Central memory CD8-positive, alpha-beta T cell (primary cell): ENCODE measurements around the gene TARS3.

Source experiments
- ATAC-seq: fragments of 150-1000 bp; cut with Tn5 transposase; replicated peaks from 2 replicates; pipeline ENCODE4 v1.10.0; 2022; ENCODE audit warnings: mild to moderate bottlenecking, moderate FRiP score, moderate number of reproducible peaks; ENCODE audit not compliant: poor library complexity, severe bottlenecking; ENCODE audit errors: extremely low read depth
- DNase-seq, 2 donors: peaks; one replicate each; pipeline ENCODE4 v3.0.0; 2021; ENCODE audit warnings: low spot score in 2 of 2
- H3K27ac Mint-ChIP-seq: one replicate; pipeline ENCODE4 v1.8.0; 2022; ENCODE audit warnings: low read depth, mild to moderate bottlenecking, moderate library complexity, mixed read lengths
- H3K27me3 Mint-ChIP-seq: one replicate; pipeline ENCODE4 v1.8.0; 2022; ENCODE audit warnings: mixed read lengths
- H3K36me3 Mint-ChIP-seq: one replicate; pipeline ENCODE4 v1.8.0; 2022; ENCODE audit warnings: mild to moderate bottlenecking, moderate library complexity, mixed read lengths; ENCODE audit not compliant: insufficient read depth
- H3K4me1 Mint-ChIP-seq: one replicate; pipeline ENCODE4 v1.8.0; 2022; ENCODE audit warnings: mixed read lengths
- H3K4me3 Mint-ChIP-seq: one replicate; pipeline ENCODE4 v1.8.0; 2022; ENCODE audit warnings: mild to moderate bottlenecking, moderate library complexity, mixed read lengths
- H3K9me3 Mint-ChIP-seq: one replicate; pipeline ENCODE4 v1.8.0; 2022; ENCODE audit warnings: mixed read lengths

Gene TARS3

GRCh38 chr15:101694261-101694660 is 30.0 kb downstream of the TARS3 start:
- peaks cover 41% of the 10 kb centered on the region for H3K36me3 Mint-ChIP-seq
- ATAC-seq = no peak
- H3K27me3 Mint-ChIP-seq = no peaks in the 10 kb centered on the region
- DNase-seq = no peak
- no peak overlapping the region for H3K4me3 Mint-ChIP-seq
- peaks cover 17% of the 10 kb centered on the region for H3K4me1 Mint-ChIP-seq
- no peak overlapping the region for H3K27ac Mint-ChIP-seq
- H3K9me3 Mint-ChIP-seq = no peaks in the 10 kb centered on the region

- Mint-ChIP-seq H3K27ac (no peak overlapping the region), H3K9me3 (no peaks in the 10 kb centered on the region), H3K27me3 (no peaks in the 10 kb centered on the region), H3K36me3 (peaks cover 37% of the 10 kb centered on the region), H3K4me1 (peaks cover 17% of the 10 kb centered on the region), H3K4me3 (no peak overlapping the region)
- ATAC-seq (no peak), DNase-seq (no peak)
These were observed 31.3 kb downstream of the TARS3 start for GRCh38 chr15:101692801-101693598.

DNA sequence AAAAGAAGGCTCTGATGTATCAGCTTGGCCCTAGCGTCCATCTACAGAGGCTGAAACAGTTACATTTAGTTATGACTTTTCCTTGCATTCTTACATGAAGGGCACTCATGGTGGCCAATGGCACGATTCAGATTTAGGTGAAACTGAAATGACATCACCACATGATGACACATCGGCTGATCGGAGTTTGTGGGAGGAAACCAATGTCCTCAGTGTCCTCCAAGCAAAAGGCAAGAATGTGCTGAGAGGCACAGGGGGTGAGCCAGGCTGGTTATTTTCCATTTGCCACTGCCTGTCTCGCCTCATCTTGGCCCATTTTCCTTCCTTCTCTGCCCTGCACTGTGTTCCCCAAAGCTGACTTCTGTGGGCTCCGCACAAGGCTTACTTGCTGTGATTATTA is 34.4 kb downstream of the TARS3 start:
- Mint-ChIP-seq H3K27me3 (no peaks in the 10 kb centered on the region), H3K4me1 (peaks cover 7% of the 10 kb centered on the region), H3K9me3 (no peaks in the 10 kb centered on the region), H3K4me3 (no peak overlapping the region), H3K27ac (no peak overlapping the region), H3K36me3 (peaks cover 28% of the 10 kb centered on the region)
- ATAC-seq = no peak
- DNase-seq = no peak

GRCh38 chr15:101686718-101687117 is 37.6 kb downstream of the TARS3 start:
- no peak overlapping the region for H3K4me3 Mint-ChIP-seq
- no peaks in the 10 kb centered on the region for H3K27me3 Mint-ChIP-seq
- DNase-seq = no peak
- H3K4me1 Mint-ChIP-seq = peaks cover 4% of the 10 kb centered on the region
- no peak for ATAC-seq
- no peaks in the 10 kb centered on the region for H3K9me3 Mint-ChIP-seq
- H3K27ac Mint-ChIP-seq = no peak overlapping the region
- H3K36me3 Mint-ChIP-seq = peaks cover 33% of the 10 kb centered on the region

- Mint-ChIP-seq H3K27me3 (no peaks in the 10 kb centered on the region), H3K4me3 (no peak overlapping the region), H3K9me3 (no peaks in the 10 kb centered on the region), H3K36me3 (peaks cover 37% of the 10 kb centered on the region), H3K4me1 (peaks cover 4% of the 10 kb centered on the region), H3K27ac (peak overlapping the region; percentile 53)
- ATAC-seq (no peak), DNase-seq (no peak)
These were observed 39.4 kb downstream of the TARS3 start for GRCh38 chr15:101684877-101685276.

- DNase-seq (no peak), ATAC-seq (no peak)
- H3K9me3 Mint-ChIP-seq = no peaks in the 10 kb centered on the region
- no peaks in the 10 kb centered on the region for H3K27me3 Mint-ChIP-seq
- peak overlapping the region; percentile 53 for H3K27ac Mint-ChIP-seq
- peaks cover 37% of the 10 kb centered on the region for H3K36me3 Mint-ChIP-seq
- H3K4me1 Mint-ChIP-seq = peaks cover 4% of the 10 kb centered on the region
- no peak overlapping the region for H3K4me3 Mint-ChIP-seq
These were observed 39.9 kb downstream of the TARS3 start for GRCh38 chr15:101684384-101684783.

GRCh38 chr15:101679806-101680205 is 44.5 kb downstream of the TARS3 start:
- peaks cover 36% of the 10 kb centered on the region for H3K36me3 Mint-ChIP-seq
- H3K4me1 Mint-ChIP-seq = peaks cover 10% of the 10 kb centered on the region
- DNase-seq = no peak
- H3K27ac Mint-ChIP-seq = peak overlapping the region; percentile 0
- no peak for ATAC-seq
- H3K4me3 Mint-ChIP-seq = no peak overlapping the region
- H3K27me3 Mint-ChIP-seq = no peaks in the 10 kb centered on the region
- no peaks in the 10 kb centered on the region for H3K9me3 Mint-ChIP-seq

DNA sequence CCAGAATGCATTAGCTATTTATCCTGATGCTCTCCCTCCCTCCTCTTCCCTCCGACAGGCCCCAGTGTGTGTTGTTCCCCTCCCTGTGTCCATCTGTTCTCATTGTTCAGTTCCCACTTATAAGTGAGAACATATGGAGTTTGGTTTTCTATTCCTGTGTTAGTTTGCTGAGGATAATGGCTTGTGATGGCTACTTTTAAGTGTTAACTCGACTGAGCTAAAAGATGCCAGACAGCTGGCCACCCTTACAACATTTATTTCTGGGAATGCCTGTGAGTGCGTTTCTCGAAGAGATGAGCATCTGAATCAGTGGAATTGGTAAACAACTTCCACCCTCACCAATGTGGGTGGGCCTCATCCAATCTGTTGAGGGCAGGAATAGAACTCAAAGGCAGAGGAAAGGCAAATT is 47.3 kb downstream of the TARS3 start:
- peaks cover 6% of the 10 kb centered on the region for H3K4me1 Mint-ChIP-seq
- H3K27me3 Mint-ChIP-seq = no peaks in the 10 kb centered on the region
- DNase-seq = no peak
- H3K36me3 Mint-ChIP-seq = peaks cover 44% of the 10 kb centered on the region
- H3K4me3 Mint-ChIP-seq = no peak overlapping the region
- H3K9me3 Mint-ChIP-seq = no peaks in the 10 kb centered on the region
- ATAC-seq = no peak
- H3K27ac Mint-ChIP-seq = no peak overlapping the region

DNA sequence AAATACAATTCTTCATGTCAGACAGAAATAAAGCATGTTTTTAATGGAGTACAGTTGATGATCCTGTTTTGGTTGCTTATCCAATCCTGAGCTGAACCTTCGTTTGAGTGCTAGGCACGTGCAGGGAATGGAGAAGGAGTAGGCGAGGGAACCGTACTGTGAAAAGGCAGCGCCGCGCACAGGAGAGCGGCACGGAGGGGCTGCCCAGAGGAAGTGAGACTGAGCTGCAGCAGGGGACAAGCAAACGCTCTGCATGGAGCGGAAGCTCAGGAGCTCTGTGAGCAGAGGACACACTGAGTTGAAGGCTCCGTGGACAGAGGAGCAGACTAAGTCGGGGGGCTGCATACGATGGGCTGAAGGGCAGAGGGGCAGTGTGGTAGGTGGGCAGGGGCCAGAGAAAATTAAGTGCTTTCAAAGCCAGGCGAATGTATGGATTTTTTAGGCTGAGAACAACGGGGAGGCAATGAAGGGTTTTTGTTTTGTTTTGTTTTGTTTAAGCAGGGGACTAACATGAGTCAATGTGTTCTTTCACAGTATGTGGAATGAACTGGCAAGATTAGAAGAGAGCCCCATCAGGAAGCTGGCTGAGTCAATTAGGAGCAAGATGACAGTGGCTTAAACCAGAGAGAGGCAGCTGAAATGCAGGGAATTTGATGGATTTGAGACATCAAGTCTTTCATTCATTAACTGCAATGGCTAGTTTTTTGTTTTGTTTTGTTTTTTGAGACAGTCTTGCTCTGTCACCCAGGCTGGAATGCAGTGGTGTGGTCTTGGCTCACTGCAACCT is 48.3 kb downstream of the TARS3 start:
- H3K9me3 Mint-ChIP-seq = no peaks in the 10 kb centered on the region
- H3K27me3 Mint-ChIP-seq = no peaks in the 10 kb centered on the region
- ATAC-seq (no peak), DNase-seq (no peak)
- H3K4me3 Mint-ChIP-seq = no peak overlapping the region
- H3K27ac Mint-ChIP-seq = peak overlapping the region; percentile 66
- H3K36me3 Mint-ChIP-seq = peaks cover 39% of the 10 kb centered on the region
- H3K4me1 Mint-ChIP-seq = peaks cover 6% of the 10 kb centered on the region

GRCh38 chr15:101675015-101675414 is 49.3 kb downstream of the TARS3 start:
- ATAC-seq = no peak
- Mint-ChIP-seq H3K27ac (no peak overlapping the region), H3K4me1 (peaks cover 6% of the 10 kb centered on the region), H3K36me3 (peaks cover 41% of the 10 kb centered on the region), H3K9me3 (no peaks in the 10 kb centered on the region), H3K4me3 (no peak overlapping the region), H3K27me3 (no peaks in the 10 kb centered on the region)
- DNase-seq = no peak

GRCh38 chr15:101672298-101672697 is 52.0 kb downstream of the TARS3 start:
- no peaks in the 10 kb centered on the region for H3K27me3 Mint-ChIP-seq
- H3K4me3 Mint-ChIP-seq = no peak overlapping the region
- peaks cover 6% of the 10 kb centered on the region for H3K4me1 Mint-ChIP-seq
- no peak overlapping the region for H3K27ac Mint-ChIP-seq
- ATAC-seq (no peak), DNase-seq (no peak)
- H3K9me3 Mint-ChIP-seq = no peaks in the 10 kb centered on the region
- H3K36me3 Mint-ChIP-seq = peaks cover 38% of the 10 kb centered on the region

DNA sequence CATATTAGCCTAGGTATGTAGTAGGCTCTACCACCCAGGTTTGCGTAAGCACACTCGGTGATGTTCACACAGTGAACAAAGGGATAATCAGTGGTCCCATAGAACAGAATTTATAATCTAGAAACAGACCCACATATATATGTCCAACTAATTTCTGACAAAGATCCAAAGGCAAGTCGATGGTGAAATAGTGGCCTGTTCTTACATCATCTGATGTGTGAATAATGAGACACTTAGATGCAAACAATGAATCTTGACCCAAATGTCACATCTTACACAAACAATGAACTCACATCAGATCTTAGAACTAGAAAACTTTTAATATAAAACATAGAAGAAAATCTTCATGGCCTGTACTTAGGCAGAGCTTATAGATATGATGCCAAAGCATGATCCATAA is 54.5 kb downstream of the TARS3 start:
- no peak overlapping the region for H3K27ac Mint-ChIP-seq
- H3K27me3 Mint-ChIP-seq = no peaks in the 10 kb centered on the region
- DNase-seq (no peak), ATAC-seq (no peak)
- peaks cover 34% of the 10 kb centered on the region for H3K36me3 Mint-ChIP-seq
- no peaks in the 10 kb centered on the region for H3K9me3 Mint-ChIP-seq
- no peak overlapping the region for H3K4me3 Mint-ChIP-seq
- no peaks in the 10 kb centered on the region for H3K4me1 Mint-ChIP-seq

DNA sequence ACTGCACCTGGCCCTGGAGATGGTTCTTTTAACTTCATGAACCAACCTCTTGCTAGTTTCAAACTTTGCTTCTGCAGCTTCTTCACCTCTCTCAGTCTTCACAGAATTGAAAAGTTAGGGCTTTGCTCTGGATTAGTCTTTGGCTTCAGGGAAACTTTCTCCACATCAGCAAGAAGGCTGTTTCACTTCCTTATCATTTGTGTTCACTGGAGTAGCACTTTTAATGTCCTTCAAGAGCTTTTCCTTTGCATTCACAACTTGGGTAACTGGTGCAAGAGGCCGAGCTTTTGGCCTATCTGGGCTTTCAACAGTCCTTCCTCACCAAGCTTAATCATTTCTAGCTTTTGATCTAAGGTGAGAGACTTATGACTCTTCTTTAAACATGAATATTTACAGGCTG is 56.4 kb downstream of the TARS3 start:
- H3K27ac Mint-ChIP-seq = no peak overlapping the region
- ATAC-seq = no peak
- H3K36me3 Mint-ChIP-seq = peaks cover 23% of the 10 kb centered on the region
- H3K9me3 Mint-ChIP-seq = no peaks in the 10 kb centered on the region
- H3K4me3 Mint-ChIP-seq = no peak overlapping the region
- H3K27me3 Mint-ChIP-seq = no peaks in the 10 kb centered on the region
- no peaks in the 10 kb centered on the region for H3K4me1 Mint-ChIP-seq
- DNase-seq = no peak
